Loucy (cell line): ENCODE measurements around the gene SMYD1.

ENCODE experiments used
- H2AFZ ChIP-seq: fragments of 200-600 bp; sonication (generic); 2 replicates; pipeline ENCODE4 v1.6.0; 2016; ENCODE audit warnings: antibody characterized with exemption, mild to moderate bottlenecking, low read length, moderate library complexity
- H3F3A ChIP-seq: fragments of 200-600 bp; 2 replicates; pipeline ENCODE4 v1.6.0; 2016; ENCODE audit warnings: antibody characterized with exemption, low read depth, mild to moderate bottlenecking
- H3K27me3 ChIP-seq: fragments of 200-600 bp; sonication (generic); 2 replicates; pipeline ENCODE4 v1.6.1; 2014; ENCODE audit warnings: low read length, mild to moderate bottlenecking; ENCODE audit not compliant: insufficient read depth, poor library complexity, severe bottlenecking
- H3K36me3 ChIP-seq: fragments of 200-600 bp; sonication (generic); 2 replicates; pipeline ENCODE4 v1.6.1; 2016; ENCODE audit warnings: low read length; ENCODE audit not compliant: insufficient read depth
- H3K4me1 ChIP-seq: fragments of 200-600 bp; sonication (generic); 2 replicates; pipeline ENCODE4 v1.5.1; 2014; ENCODE audit warnings: low read length, mild to moderate bottlenecking; ENCODE audit not compliant: insufficient read depth, poor library complexity, severe bottlenecking
- H3K4me2 ChIP-seq: fragments of 200-600 bp; sonication (generic); 2 replicates; pipeline ENCODE4 v1.6.0; 2014; ENCODE audit warnings: antibody characterized with exemption, low read length, low read depth, mild to moderate bottlenecking; ENCODE audit not compliant: poor library complexity, severe bottlenecking
- H3K4me3 ChIP-seq: fragments of 200-600 bp; sonication (generic); 2 replicates; pipeline ENCODE4 v1.5.1; 2014; ENCODE audit warnings: low read length, mild to moderate bottlenecking, mixed read lengths; ENCODE audit not compliant: poor library complexity, severe bottlenecking
- H3K79me2 ChIP-seq: fragments of 200-600 bp; sonication (generic); 2 replicates; pipeline ENCODE4 v1.6.1; 2014; ENCODE audit warnings: low read length; ENCODE audit not compliant: insufficient read depth
- H3K9ac ChIP-seq: fragments of 200-600 bp; sonication (generic); 2 replicates; pipeline ENCODE4 v1.6.0; 2014; ENCODE audit warnings: mild to moderate bottlenecking, low read depth, low read length, moderate library complexity; ENCODE audit not compliant: poor library complexity, severe bottlenecking
- H3K9me2 ChIP-seq: fragments of 200-600 bp; sonication (generic); replicated peaks from 2 replicates; pipeline ENCODE4 v1.6.1; 2016; ENCODE audit warnings: low read depth, low read length, mixed read lengths
- H3K9me3 ChIP-seq: fragments of 200-600 bp; sonication (generic); 2 replicates; pipeline ENCODE4 v1.6.1; 2014; ENCODE audit warnings: mild to moderate bottlenecking, antibody characterized with exemption, low read length, low read depth; ENCODE audit not compliant: insufficient read depth
- H4K20me1 ChIP-seq: fragments of 200-600 bp; sonication (generic); 2 replicates; pipeline ENCODE4 v1.6.0; 2014; ENCODE audit warnings: antibody characterized with exemption, low read length, mild to moderate bottlenecking; ENCODE audit not compliant: insufficient read depth, poor library complexity, severe bottlenecking
- EZH2phosphoT487 ChIP-seq: fragments of 200-600 bp; IDR thresholded peaks from 2 replicates; pipeline ENCODE4 v1.6.1; 2018; ENCODE audit warnings: antibody characterized with exemption, mild to moderate bottlenecking, moderate library complexity, borderline replicate concordance
- TF ChIP-seq, protein P1 (sequence below): fragments of 200-600 bp; sonication (generic); conservative IDR thresholded peaks from 2 replicates; pipeline ENCODE4 v1.5.1; 2014; ENCODE audit warnings: mild to moderate bottlenecking, antibody characterized with exemption, low read length

The SMYD1 gene

DNA sequence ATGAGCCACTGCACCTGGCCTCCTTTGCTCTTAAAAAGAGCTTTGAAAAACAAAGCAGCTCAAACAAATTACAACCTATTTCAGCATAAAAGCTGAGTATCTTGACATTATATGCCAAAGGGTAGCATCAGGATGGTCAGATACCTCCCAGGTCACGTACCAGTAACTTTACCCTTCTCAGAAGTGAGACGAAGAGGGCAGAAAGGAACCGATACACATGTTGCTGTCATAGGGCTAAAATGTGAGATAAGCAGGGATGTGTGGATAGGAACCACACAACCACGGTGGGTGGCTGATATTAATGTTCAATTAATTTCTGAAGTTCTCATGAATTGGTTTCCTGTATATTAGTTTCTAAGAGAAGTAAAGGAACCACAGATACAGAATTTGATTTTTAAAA is 38.7 kb upstream of the SMYD1 start:
- Histone ChIP-seq H3K9ac (no peak overlapping the region), H3K36me3 (no peaks in the 10 kb centered on the region), H4K20me1 (no peaks in the 10 kb centered on the region), H3K4me2 (no peak overlapping the region), H2AFZ (no peak overlapping the region), H3K4me3 (no peak overlapping the region), H3K4me1 (no peaks in the 10 kb centered on the region), H3K79me2 (no peaks in the 10 kb centered on the region), H3K9me2 (no peaks in the 10 kb centered on the region), H3K9me3 (no peaks in the 10 kb centered on the region), H3K27me3 (no peaks in the 10 kb centered on the region), H3F3A (no peaks in the 10 kb centered on the region)
- TF ChIP-seq EZH2phosphoT487: no peak
- TF ChIP-seq, protein P1, sequence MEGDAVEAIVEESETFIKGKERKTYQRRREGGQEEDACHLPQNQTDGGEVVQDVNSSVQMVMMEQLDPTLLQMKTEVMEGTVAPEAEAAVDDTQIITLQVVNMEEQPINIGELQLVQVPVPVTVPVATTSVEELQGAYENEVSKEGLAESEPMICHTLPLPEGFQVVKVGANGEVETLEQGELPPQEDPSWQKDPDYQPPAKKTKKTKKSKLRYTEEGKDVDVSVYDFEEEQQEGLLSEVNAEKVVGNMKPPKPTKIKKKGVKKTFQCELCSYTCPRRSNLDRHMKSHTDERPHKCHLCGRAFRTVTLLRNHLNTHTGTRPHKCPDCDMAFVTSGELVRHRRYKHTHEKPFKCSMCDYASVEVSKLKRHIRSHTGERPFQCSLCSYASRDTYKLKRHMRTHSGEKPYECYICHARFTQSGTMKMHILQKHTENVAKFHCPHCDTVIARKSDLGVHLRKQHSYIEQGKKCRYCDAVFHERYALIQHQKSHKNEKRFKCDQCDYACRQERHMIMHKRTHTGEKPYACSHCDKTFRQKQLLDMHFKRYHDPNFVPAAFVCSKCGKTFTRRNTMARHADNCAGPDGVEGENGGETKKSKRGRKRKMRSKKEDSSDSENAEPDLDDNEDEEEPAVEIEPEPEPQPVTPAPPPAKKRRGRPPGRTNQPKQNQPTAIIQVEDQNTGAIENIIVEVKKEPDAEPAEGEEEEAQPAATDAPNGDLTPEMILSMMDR: no peak

DNA sequence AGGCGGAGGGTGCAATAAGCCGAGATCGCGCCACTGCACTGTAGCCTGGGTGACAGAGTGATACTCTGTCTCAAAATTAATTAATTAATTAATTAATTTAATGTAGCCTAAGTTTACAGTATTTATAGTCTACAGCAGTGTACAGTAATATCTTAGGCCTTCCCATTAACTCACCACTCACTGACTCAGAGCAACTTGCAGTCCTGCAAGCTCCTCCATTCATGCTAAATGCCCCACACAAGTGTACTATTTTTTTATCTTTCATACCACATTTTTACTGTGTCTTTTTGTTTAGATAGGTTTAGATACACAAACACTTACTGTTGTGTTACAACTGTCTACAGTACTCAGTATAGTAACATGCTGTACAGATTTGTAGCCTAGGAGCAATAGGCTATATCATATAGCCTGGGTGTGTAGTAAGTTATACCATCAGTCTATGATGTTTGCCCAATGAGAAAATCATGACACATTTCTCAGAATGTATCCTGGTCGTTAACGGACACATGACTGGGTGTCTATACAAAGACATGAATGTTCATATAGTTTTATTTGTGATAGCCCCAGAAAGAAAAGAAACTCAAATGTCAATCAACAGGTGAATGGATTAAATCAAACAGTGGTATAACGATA is 35.4 kb upstream of the SMYD1 start:
- Histone ChIP-seq H3F3A (no peaks in the 10 kb centered on the region), H4K20me1 (no peaks in the 10 kb centered on the region), H3K9me3 (no peaks in the 10 kb centered on the region), H3K36me3 (no peaks in the 10 kb centered on the region), H3K9ac (no peak overlapping the region), H3K79me2 (no peaks in the 10 kb centered on the region), H2AFZ (no peak overlapping the region), H3K4me2 (no peak overlapping the region), H3K27me3 (no peaks in the 10 kb centered on the region), H3K4me3 (no peak overlapping the region), H3K9me2 (no peaks in the 10 kb centered on the region), H3K4me1 (no peaks in the 10 kb centered on the region)
- TF ChIP-seq, protein P1: no peak
- no peak for TF ChIP-seq EZH2phosphoT487

DNA sequence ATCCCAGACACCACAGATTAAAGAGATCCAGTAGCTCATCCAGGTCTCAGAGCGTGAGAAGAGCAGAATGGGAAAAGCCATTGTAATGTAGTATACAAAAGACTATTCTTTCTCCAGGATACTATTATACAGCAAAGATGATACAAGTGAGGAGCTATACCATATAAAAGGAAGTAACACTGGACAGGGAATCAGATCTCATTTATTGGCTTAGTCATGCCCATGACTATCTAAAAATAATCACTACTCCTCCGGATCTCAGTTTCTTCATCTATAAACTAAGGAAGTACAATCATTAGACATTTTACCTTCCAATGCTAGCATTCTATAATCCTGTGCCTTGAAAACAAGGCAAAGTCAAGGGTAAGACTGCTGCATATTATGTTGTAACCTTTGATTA is 31.4 kb upstream of the SMYD1 start:
- Histone ChIP-seq H3K4me3 (no peak overlapping the region), H3K79me2 (no peaks in the 10 kb centered on the region), H3K9me2 (no peaks in the 10 kb centered on the region), H3K27me3 (no peaks in the 10 kb centered on the region), H3K36me3 (no peaks in the 10 kb centered on the region), H3K9me3 (no peaks in the 10 kb centered on the region), H3K4me1 (no peaks in the 10 kb centered on the region), H2AFZ (no peak overlapping the region), H3K9ac (no peak overlapping the region), H3F3A (no peaks in the 10 kb centered on the region), H4K20me1 (no peaks in the 10 kb centered on the region), H3K4me2 (no peak overlapping the region)
- TF ChIP-seq, protein P1: no peak
- no peak for TF ChIP-seq EZH2phosphoT487
